ENCODE results near the gene SLC49A4.

- TF ChIP-seq EZH2 (IDR thresholded peaks at IDR 0.05; ENCODE audit: borderline replicate concordance): no peak
- TF ChIP-seq CTCF (IDR thresholded peaks at IDR 0.05; ENCODE audit: poor library complexity): no peak
- no peak for TF ChIP-seq EZH2phosphoT487 (IDR thresholded peaks at IDR 0.05; ENCODE audit: low read depth, severe bottlenecking, unreplicated experiment)
These were observed 9.1 kb downstream of the SLC49A4 start for GRCh38 chr3:122803977-122804376.

Measured in hepatocyte (in vitro differentiated cells).